H1 (cell line): ENCODE measurements around the gene USP35. TPM values are rescaled to one million over a fixed set of nuclear protein-coding genes. Genes with fewer than 3 reads are reported as not detected.

Experiments
- CTCF ChIA-PET: fragments of 300-600 bp; sonication (Branson Sonifier 250); formaldehyde crosslinking; loops from one replicate; lab custom pipeline; 2021; ENCODE audit not compliant: partially characterized antibody; lab: Charles Lee
- POLR2A ChIA-PET: fragments of 300-600 bp; sonication (Branson Sonifier 250); formaldehyde crosslinking; loops from one replicate; lab custom pipeline; 2021; ENCODE audit warnings: inconsistent platforms; ENCODE audit not compliant: partially characterized antibody; lab: Charles Lee
- DNase-seq, 2 experiments: peaks; one replicate each; pipeline versions ENCODE4 v3.0.0 to v3.0.0-alpha.2; 2010 to 2022; ENCODE audit warnings: low spot score in 2 of 2, low read depth in 1 of 2, mixed read lengths in 1 of 2
- FAIRE-seq: peaks from 2 replicates; lab custom pipeline; 2011; peaks lifted over from hg19 to GRCh38; lab: Jason Lieb, UNC
- H2AFZ ChIP-seq: 2 replicates; pipeline ENCODE4 v1.8.1; 2012; ENCODE audit warnings: low read length, inconsistent platforms
- H2AK5ac ChIP-seq: 2 replicates; pipeline ENCODE4 v1.6.1; 2013; ENCODE audit warnings: low read depth, low read length
- H2BK120ac ChIP-seq: replicated peaks from 2 replicates; pipeline ENCODE3; 2013; ENCODE audit warnings: low read depth, low read length, inconsistent platforms
- H2BK12ac ChIP-seq: 2 replicates; pipeline ENCODE4 v1.6.1; 2013; ENCODE audit warnings: low read depth, low read length
- H2BK15ac ChIP-seq: 2 replicates; pipeline ENCODE4 v1.6.1; 2013; ENCODE audit warnings: low read length
- H2BK20ac ChIP-seq: 2 replicates; pipeline ENCODE4 v1.6.1; 2013; ENCODE audit warnings: low read length
- H2BK5ac ChIP-seq: 2 replicates; pipeline ENCODE4 v1.6.1; 2013; ENCODE audit warnings: low read depth, low read length
- H3K14ac ChIP-seq: 2 replicates; pipeline ENCODE4 v1.6.1; 2013; ENCODE audit warnings: inconsistent platforms; ENCODE audit not compliant: insufficient read length
- H3K18ac ChIP-seq: 2 replicates; pipeline ENCODE4 v1.6.1; 2013; ENCODE audit warnings: low read length; ENCODE audit errors: extremely low read depth
- H3K23ac ChIP-seq: 2 replicates; pipeline ENCODE4 v1.6.1; 2013; ENCODE audit warnings: inconsistent platforms; ENCODE audit not compliant: insufficient read length
- H3K23me2 ChIP-seq: 2 replicates; pipeline ENCODE4 v1.6.1; 2013; ENCODE audit warnings: low read depth, low read length
- H3K27ac ChIP-seq: 2 replicates; pipeline ENCODE4 v1.6.1; 2011; ENCODE audit warnings: low read depth, low read length, inconsistent platforms
- H3K27me3 ChIP-seq, 4 experiments: replicated peaks in 1 of 4; 1 replicate in 1 of 4; 2 replicates in 3 of 4; pipeline versions ENCODE4 v1.6.1 to v1.8.1; 2011 to 2013; ENCODE audit warnings: low read length in 3 of 4, mild to moderate bottlenecking in 3 of 4, inconsistent platforms in 2 of 4, mixed read lengths in 2 of 4, moderate library complexity in 1 of 4; ENCODE audit not compliant: control insufficient read depth in 3 of 4, insufficient read depth in 3 of 4; ENCODE audit errors: extremely low read depth in 1 of 4
- H3K36me3 ChIP-seq, 4 experiments: 2 replicates each; pipeline versions ENCODE4 v1.6.1 to v1.8.1; 2011 to 2013; ENCODE audit warnings: mild to moderate bottlenecking in 4 of 4, low read length in 3 of 4, moderate library complexity in 2 of 4, control low read depth in 1 of 4, inconsistent platforms in 1 of 4; ENCODE audit not compliant: insufficient read depth in 4 of 4, control insufficient read depth in 2 of 4
- H3K4ac ChIP-seq: replicated peaks from 2 replicates; pipeline ENCODE3; 2013; ENCODE audit warnings: low read length, low read depth, mixed read lengths, inconsistent platforms; ENCODE audit not compliant: insufficient read length
- H3K4me1 ChIP-seq, 4 experiments: replicated peaks in 1 of 4; 1 replicate in 1 of 4; 2 replicates in 3 of 4; pipeline versions ENCODE4 v1.6.1 to v1.8.1; 2011 to 2013; ENCODE audit warnings: low read length in 3 of 4, inconsistent platforms in 2 of 4, mixed read lengths in 1 of 4; ENCODE audit not compliant: insufficient read depth in 4 of 4, control insufficient read depth in 3 of 4
- H3K4me2 ChIP-seq, 2 experiments: 2 replicates each; pipeline versions ENCODE4 v1.6.1 to v1.8.1; 2011 to 2013; ENCODE audit warnings: low read depth in 2 of 2, low read length in 2 of 2, control low read depth in 1 of 2, inconsistent platforms in 1 of 2, mild to moderate bottlenecking in 1 of 2; ENCODE audit not compliant: insufficient read depth in 1 of 2
- H3K4me3 ChIP-seq, 4 experiments: fragments of 200-600, 300-600 bp in 1 of 4; sonication (generic), shearing (Covaris generic), sonication (Bioruptor Twin) in 1 of 4; 2 replicates each; pipeline versions ENCODE4 v1.5.1 to v1.8.1; 2011 to 2016; ENCODE audit warnings: low read length in 4 of 4, low read depth in 3 of 4, control low read depth in 2 of 4, inconsistent platforms in 2 of 4, mild to moderate bottlenecking in 2 of 4, mixed read lengths in 1 of 4, moderate library complexity in 1 of 4; ENCODE audit not compliant: insufficient read depth in 2 of 4; ENCODE audit errors: extremely low read depth in 1 of 4
- H3K56ac ChIP-seq: replicated peaks from 2 replicates; pipeline ENCODE3; 2013; ENCODE audit warnings: low read depth, mild to moderate bottlenecking, mixed read lengths, low read length, inconsistent platforms; ENCODE audit not compliant: insufficient read length
- H3K79me1 ChIP-seq: 2 replicates; pipeline ENCODE4 v1.6.1; 2013; ENCODE audit warnings: low read depth, low read length, control low read depth
- H3K79me2 ChIP-seq, 2 experiments: 2 replicates each; pipeline versions ENCODE4 v1.6.1 to v1.8.1; 2012 to 2013; ENCODE audit warnings: low read length in 2 of 2, mild to moderate bottlenecking in 2 of 2, inconsistent platforms in 1 of 2; ENCODE audit not compliant: insufficient read depth in 2 of 2, control insufficient read depth in 1 of 2
- H3K9ac ChIP-seq, 4 experiments: replicated peaks in 1 of 4; 1 replicate in 1 of 4; 2 replicates in 3 of 4; pipeline versions ENCODE4 v1.6.1 to v1.8.1; 2011 to 2013; ENCODE audit warnings: low read depth in 3 of 4, low read length in 3 of 4, control low read depth in 2 of 4, mild to moderate bottlenecking in 2 of 4, moderate library complexity in 2 of 4, inconsistent platforms in 1 of 4; ENCODE audit errors: extremely low read depth in 1 of 4
- H3K9me3 ChIP-seq, 2 experiments: 2 replicates each; pipeline versions ENCODE4 v1.6.1 to v1.8.1; 2012 to 2013; ENCODE audit warnings: mild to moderate bottlenecking in 2 of 2, moderate library complexity in 2 of 2, control low read depth in 1 of 2, inconsistent platforms in 1 of 2, low read depth in 1 of 2, low read length in 1 of 2, mixed read lengths in 1 of 2; ENCODE audit not compliant: insufficient read depth in 2 of 2
- H4K20me1 ChIP-seq, 2 experiments: replicated peaks in 1 of 2; 2 replicates each; pipeline versions ENCODE3 to v1.8.1; 2011 to 2013; ENCODE audit warnings: inconsistent platforms in 2 of 2, low read length in 2 of 2, mild to moderate bottlenecking in 1 of 2; ENCODE audit not compliant: insufficient read depth in 2 of 2, control insufficient read depth in 1 of 2
- H4K5ac ChIP-seq: 2 replicates; pipeline ENCODE4 v1.6.1; 2013; ENCODE audit warnings: low read length, low read depth, mixed read lengths, inconsistent platforms; ENCODE audit not compliant: insufficient read length
- H4K8ac ChIP-seq: 2 replicates; pipeline ENCODE4 v1.8.0; 2013; ENCODE audit warnings: mild to moderate bottlenecking, moderate library complexity, low read length, inconsistent platforms; ENCODE audit not compliant: insufficient read depth; ENCODE audit errors: extremely low read depth
- H4K91ac ChIP-seq: replicated peaks from 2 replicates; pipeline ENCODE3; 2013; ENCODE audit warnings: low read length, mixed read lengths, inconsistent platforms; ENCODE audit not compliant: insufficient read length
- GTF2F1 ChIP-seq: IDR thresholded peaks from 2 replicates; pipeline ENCODE4 v1.6.1; 2012; ENCODE audit warnings: low read depth, low read length, improper control_type of control experiment, borderline replicate concordance
- HDAC2 ChIP-seq, 2 experiments: fragments of 300-600 bp in 1 of 2; sonication (generic) in 1 of 2; IDR thresholded peaks; 2 replicates each; pipeline ENCODE4 v1.6.1; 2011 to 2012; ENCODE audit warnings: low read depth in 2 of 2, low read length in 2 of 2, mild to moderate bottlenecking in 2 of 2, moderate library complexity in 2 of 2, borderline replicate concordance in 1 of 2, inconsistent platforms in 1 of 2
- NRF1 ChIP-seq: IDR thresholded peaks from 2 replicates; pipeline ENCODE4 v1.6.1; 2011; ENCODE audit warnings: mild to moderate bottlenecking, low read depth, low read length, improper control_type of control experiment
- WGBS, 2 experiments: shearing (Covaris generic) in 1 of 2; methylation state at CpG; one replicate each; pipeline versions ENCODE4 v1.1.6 to v1.1.7; 2013 to 2015; ENCODE audit warnings: low lambda C conversion rate in 2 of 2, mixed read lengths in 2 of 2, inconsistent platforms in 1 of 2, low coverage in 1 of 2, missing lambda C conversion rate in 1 of 2; ENCODE audit not compliant: insufficient replicate concordance in 2 of 2, insufficient coverage in 1 of 2, insufficient read length in 1 of 2; ENCODE audit errors: extremely low coverage in 1 of 2, missing lambda C conversion rate in 1 of 2; 5-methylcytosine and 5-hydroxymethylcytosine counted together
- polyA plus RNA-seq, 7 experiments: library from polyadenylated mRNA; depleted of rRNA in 3 of 7; stranded (reverse) in 5 of 7; unstranded in 2 of 7; fragments of >200 nt in 5 of 7; fragments of 200-250 nt in 2 of 7; gene quantifications; 1 replicate in 5 of 7; 2 replicates in 1 of 7; 4 replicates in 1 of 7; pipeline versions ENCODE4 v1.2.1 to v1.2.3, GENCODE V29; 2011 to 2013; ENCODE audit warnings: missing spikeins in 2 of 7, mixed read lengths in 2 of 7
- total RNA-seq: library from RNA; stranded (reverse); fragmentation: NEBNext Ultra II Directional; extraction: Animal tissue kit (Norgen Biotek cat#: 25700); gene quantifications from 2 replicates; pipeline ENCODE4 v1.2.1, GENCODE V29; 2021

USP35 gene
- total and polyA plus RNA-seq, 2 of the 8 experiments (the other 6 are each of a cell fraction or from before 2014, with no cell fraction given), result 4.6 to 6.8 TPM

DNA sequence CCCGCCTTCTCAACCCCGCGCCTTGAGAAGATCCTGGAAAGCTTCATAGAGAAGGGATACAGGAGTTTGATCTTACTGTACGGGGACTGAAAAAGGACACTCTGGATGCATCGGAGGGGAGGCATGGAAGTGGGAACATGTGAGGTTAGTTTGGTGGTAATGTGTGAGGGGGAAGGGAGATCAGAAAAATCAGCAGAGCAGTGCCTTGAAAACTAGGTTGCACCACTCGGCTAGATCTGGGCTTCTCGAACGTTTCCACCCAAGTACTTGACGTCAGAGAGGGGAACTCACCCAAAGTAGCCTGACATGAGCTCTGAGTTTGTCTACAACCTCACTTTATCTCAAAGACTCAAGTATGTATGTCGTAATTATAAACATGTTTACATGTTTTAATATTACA is 14.5 kb downstream of the USP35 start:
- Histone ChIP-seq H3K79me1 (no peaks in the 10 kb centered on the region), H3K56ac (no peak overlapping the region), H3K4me2 (no peak overlapping the region), H2BK15ac (no peak overlapping the region), H3K27ac (no peak overlapping the region), H3K36me3 (no peaks in the 10 kb centered on the region; a peak in 1 of 8 replicates), H3K27me3 (no peaks in the 10 kb centered on the region), H3K4me3 (no peak overlapping the region), H3K79me2 (no peaks in the 10 kb centered on the region), H4K91ac (no peak overlapping the region), H3K18ac (no peak overlapping the region), H3K4ac (no peak overlapping the region), H2BK12ac (no peak overlapping the region), H4K8ac (no peak overlapping the region), H3K23ac (no peak overlapping the region), H4K20me1 (peaks cover 0 to 4% of the 10 kb centered on the region in 2 experiments), H3K9ac (no peak overlapping the region), H2BK120ac (no peak overlapping the region), H3K14ac (no peak overlapping the region), H2AFZ (no peak overlapping the region), H3K23me2 (no peaks in the 10 kb centered on the region), H3K9me3 (no peaks in the 10 kb centered on the region), H4K5ac (no peak overlapping the region), H2BK5ac (no peak overlapping the region; the same call in 1 of the 2 replicates), H3K4me1 (no peaks in the 10 kb centered on the region; a peak in 1 of 7 replicates), H2BK20ac (no peak overlapping the region), H2AK5ac (no peak overlapping the region)
- FAIRE-seq, result no peak
- ChIA-PET POLR2A (interaction anchor here (0.6 to 1.0 kb wide), 3 partner anchors 12 to 89 kb away, joined by 3 read pairs; partner anchors contain the start of gene ALG8), CTCF (no interaction called here)
- no peak for DNase-seq
- TF ChIP-seq HDAC2 (IDR thresholded peaks at IDR 0.05; ENCODE audit: borderline replicate concordance in 1 of 2, low read depth in 2 of 2, low read length in 2 of 2), result no peak
- no peak for TF ChIP-seq GTF2F1
- TF ChIP-seq NRF1, result no peak
- WGBS, 2 experiments, result 98% methylated on average over 10 of the region's 10 CpGs; no CpG with 5 or more reads in 1 of the 2 experiments
